ENCODE measurements around the gene DNASE1L2. TPM values are rescaled to one million over a fixed set of nuclear protein-coding genes. Genes with fewer than 3 reads are reported as not detected.
"Not testable (repeated sequence)": the region's sequence is repeated elsewhere in the genome, so short reads cannot be mapped to it uniquely, and the experiment has no call there.

DNASE1L2 gene
- polyA plus RNA-seq (2013, experiment 1 of 2; ENCODE audit: insufficient read length) = 0.62 TPM
- polyA plus RNA-seq (2013, experiment 2 of 2; ENCODE audit: insufficient read length) = 0.23 TPM

- no peak for DNase-seq
Measured at GRCh38 chr16:2236337-2237101, at the start of gene DNASE1L2. TSS of gene DNASE1L2 (plus strand) at chr16:2236444. CDS start at chr16:2236817, 373 bp downstream.

- no peak for DNase-seq
Measured at GRCh38 chr16:2186505-2186904, 49.7 kb upstream of the DNASE1L2 start.

- no peak for DNase-seq
Measured at GRCh38 chr16:2187212-2187611, 49.0 kb upstream of the DNASE1L2 start.

- DNase-seq = no peak
Measured at GRCh38 chr16:2188395-2188794, 47.8 kb upstream of the DNASE1L2 start.

GRCh38 chr16:2189252-2189893 is 46.9 kb upstream of the DNASE1L2 start:
- DNase-seq = no peak

- DNase-seq = no peak
Measured at GRCh38 chr16:2190002-2190658, 46.1 kb upstream of the DNASE1L2 start.

- DNase-seq = no peak
Measured at GRCh38 chr16:2190659-2191445, 45.4 kb upstream of the DNASE1L2 start.

GRCh38 chr16:2191446-2191706 is 44.9 kb upstream of the DNASE1L2 start:
- no peak for DNase-seq

- DNase-seq = peak; percentile 37
Measured at GRCh38 chr16:2194166-2194834, 41.9 kb upstream of the DNASE1L2 start.

GRCh38 chr16:2194852-2195321 is 41.4 kb upstream of the DNASE1L2 start:
- DNase-seq = peak; percentile 17

GRCh38 chr16:2195322-2196161 is 40.7 kb upstream of the DNASE1L2 start:
- DNase-seq = no peak

- no peak for DNase-seq
Measured at GRCh38 chr16:2196162-2196980, 39.9 kb upstream of the DNASE1L2 start, which contains the start of gene CASKIN1. TSS of gene CASKIN1 (minus strand) at chr16:2196605. CDS start at chr16:2196432, 173 bp downstream.

GRCh38 chr16:2196981-2197511 is 39.2 kb upstream of the DNASE1L2 start:
- no peak for DNase-seq

GRCh38 chr16:2197765-2198164 is 38.5 kb upstream of the DNASE1L2 start:
- DNase-seq = no peak

- no peak for DNase-seq
Measured at GRCh38 chr16:2198283-2198682, 38.0 kb upstream of the DNASE1L2 start.

- DNase-seq = no peak
Measured at GRCh38 chr16:2199095-2199494, 37.1 kb upstream of the DNASE1L2 start.

GRCh38 chr16:2199621-2200139 is 36.6 kb upstream of the DNASE1L2 start:
- no peak for DNase-seq

- DNase-seq = no peak
Measured at GRCh38 chr16:2200313-2200712, 35.9 kb upstream of the DNASE1L2 start.

- DNase-seq = not testable (repeated sequence)
Measured at GRCh38 chr16:2203119-2203688, 33.0 kb upstream of the DNASE1L2 start.
